GM23248 (cell line): ENCODE results near the gene PIK3R5.

Experiments
- EZH2 ChIP-seq: fragments of 200-600 bp; sonication (generic); IDR thresholded peaks from 2 replicates; pipeline ENCODE4 v1.6.1; 2018; ENCODE audit warnings: antibody characterized with exemption, mild to moderate bottlenecking; ENCODE audit not compliant: insufficient read depth, poor library complexity, severe bottlenecking
- EZH2phosphoT487 ChIP-seq: fragments of 200-600 bp; sonication (generic); IDR thresholded peaks from 2 replicates; pipeline ENCODE4 v1.6.1; 2018; ENCODE audit warnings: antibody characterized with exemption, moderate library complexity, mild to moderate bottlenecking, low read depth; ENCODE audit not compliant: insufficient read depth

DNA sequence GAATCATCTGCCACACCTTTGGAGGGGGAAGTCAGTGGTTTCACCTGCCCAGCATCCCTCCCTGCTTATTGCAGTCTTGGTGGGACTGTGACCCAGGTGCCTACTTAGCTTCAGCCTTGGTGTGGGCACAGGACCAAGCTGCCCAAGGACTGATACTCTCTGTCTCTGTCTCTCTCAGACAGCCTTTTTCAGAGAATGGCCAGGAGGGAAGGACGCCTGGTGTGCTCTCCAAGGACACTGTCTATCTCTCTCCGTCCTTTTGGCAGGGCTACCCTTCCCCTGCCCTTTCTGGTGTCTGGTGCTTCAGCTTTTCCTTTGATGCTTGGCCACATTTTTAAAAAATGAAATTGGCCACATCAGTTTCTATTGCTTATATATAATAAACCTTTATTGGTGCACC lies 117.6 kb downstream of the PIK3R5 start:
- no peak for TF ChIP-seq EZH2
- TF ChIP-seq EZH2phosphoT487 = no peak
